Tibial nerve (tissue), 3 donors: Measurements from ENCODE around the gene SNAPC4.

Experiments
- CTCF ChIP-seq, 5 experiments: fragments of 200-600 bp in 3 of 5; fragments of 450-650 bp in 2 of 5; sonication (generic) in 3 of 5; IDR thresholded peaks; one replicate each; pipeline ENCODE4 v1.5.1; 2016 to 2019; ENCODE audit warnings: antibody characterized with exemption in 5 of 5, mild to moderate bottlenecking in 3 of 5, moderate library complexity in 2 of 5
- POLR2A ChIP-seq, 2 donors: fragments of 450-650 bp; IDR thresholded peaks; one replicate each; pipeline ENCODE4 v1.6.1; 2017; ENCODE audit warnings: antibody characterized with exemption in 2 of 2, mild to moderate bottlenecking in 2 of 2, moderate library complexity in 2 of 2

GRCh38 chr9:136437839-136438547 lies 38.0 kb upstream of the SNAPC4 start:
- TF ChIP-seq CTCF (IDR thresholded peaks at IDR 0.05) (no peak), POLR2A (IDR thresholded peaks at IDR 0.05) (no peak)
